ENCODE data around the gene SHROOM3.

SHROOM3 gene

DNA sequence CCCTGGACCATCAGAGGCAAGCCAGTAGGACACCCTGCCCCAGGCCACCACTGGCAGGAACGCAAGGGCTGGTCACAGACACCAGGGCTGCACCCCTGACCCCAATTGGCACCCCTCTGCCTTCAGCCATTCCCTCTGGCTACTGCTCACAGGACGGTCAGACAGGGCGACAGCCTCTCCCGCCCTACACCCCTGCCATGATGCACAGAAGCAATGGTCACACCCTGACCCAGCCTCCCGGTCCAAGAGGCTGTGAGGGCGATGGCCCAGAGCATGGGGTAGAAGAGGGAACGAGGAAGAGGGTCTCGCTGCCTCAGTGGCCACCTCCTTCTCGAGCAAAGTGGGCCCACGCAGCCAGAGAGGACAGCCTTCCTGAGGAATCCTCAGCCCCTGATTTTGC is 319.4 kb downstream of the SHROOM3 start:
- TF ChIP-seq POLR2AphosphoS5 (IDR thresholded peaks at IDR 0.05; ENCODE audit: low read depth, low read length) (no peak), SIN3A (IDR thresholded peaks at IDR 0.05; ENCODE audit: borderline replicate concordance, insufficient read depth, low read length) (no peak), FOXP2 (optimal IDR thresholded peaks at IDR 0.05; ENCODE audit: borderline replicate concordance, extremely low read depth, extremely low read length, insufficient read depth) (no peak), TAF1 (IDR thresholded peaks at IDR 0.05; ENCODE audit: borderline replicate concordance, insufficient read depth, low read length) (no peak)
- TF ChIP-seq, protein P1, sequence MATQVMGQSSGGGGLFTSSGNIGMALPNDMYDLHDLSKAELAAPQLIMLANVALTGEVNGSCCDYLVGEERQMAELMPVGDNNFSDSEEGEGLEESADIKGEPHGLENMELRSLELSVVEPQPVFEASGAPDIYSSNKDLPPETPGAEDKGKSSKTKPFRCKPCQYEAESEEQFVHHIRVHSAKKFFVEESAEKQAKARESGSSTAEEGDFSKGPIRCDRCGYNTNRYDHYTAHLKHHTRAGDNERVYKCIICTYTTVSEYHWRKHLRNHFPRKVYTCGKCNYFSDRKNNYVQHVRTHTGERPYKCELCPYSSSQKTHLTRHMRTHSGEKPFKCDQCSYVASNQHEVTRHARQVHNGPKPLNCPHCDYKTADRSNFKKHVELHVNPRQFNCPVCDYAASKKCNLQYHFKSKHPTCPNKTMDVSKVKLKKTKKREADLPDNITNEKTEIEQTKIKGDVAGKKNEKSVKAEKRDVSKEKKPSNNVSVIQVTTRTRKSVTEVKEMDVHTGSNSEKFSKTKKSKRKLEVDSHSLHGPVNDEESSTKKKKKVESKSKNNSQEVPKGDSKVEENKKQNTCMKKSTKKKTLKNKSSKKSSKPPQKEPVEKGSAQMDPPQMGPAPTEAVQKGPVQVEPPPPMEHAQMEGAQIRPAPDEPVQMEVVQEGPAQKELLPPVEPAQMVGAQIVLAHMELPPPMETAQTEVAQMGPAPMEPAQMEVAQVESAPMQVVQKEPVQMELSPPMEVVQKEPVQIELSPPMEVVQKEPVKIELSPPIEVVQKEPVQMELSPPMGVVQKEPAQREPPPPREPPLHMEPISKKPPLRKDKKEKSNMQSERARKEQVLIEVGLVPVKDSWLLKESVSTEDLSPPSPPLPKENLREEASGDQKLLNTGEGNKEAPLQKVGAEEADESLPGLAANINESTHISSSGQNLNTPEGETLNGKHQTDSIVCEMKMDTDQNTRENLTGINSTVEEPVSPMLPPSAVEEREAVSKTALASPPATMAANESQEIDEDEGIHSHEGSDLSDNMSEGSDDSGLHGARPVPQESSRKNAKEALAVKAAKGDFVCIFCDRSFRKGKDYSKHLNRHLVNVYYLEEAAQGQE (IDR thresholded peaks at IDR 0.05; ENCODE audit: insufficient read depth in 1 of 2, low read depth in 2 of 2, low read length in 2 of 2): no peak

DNA sequence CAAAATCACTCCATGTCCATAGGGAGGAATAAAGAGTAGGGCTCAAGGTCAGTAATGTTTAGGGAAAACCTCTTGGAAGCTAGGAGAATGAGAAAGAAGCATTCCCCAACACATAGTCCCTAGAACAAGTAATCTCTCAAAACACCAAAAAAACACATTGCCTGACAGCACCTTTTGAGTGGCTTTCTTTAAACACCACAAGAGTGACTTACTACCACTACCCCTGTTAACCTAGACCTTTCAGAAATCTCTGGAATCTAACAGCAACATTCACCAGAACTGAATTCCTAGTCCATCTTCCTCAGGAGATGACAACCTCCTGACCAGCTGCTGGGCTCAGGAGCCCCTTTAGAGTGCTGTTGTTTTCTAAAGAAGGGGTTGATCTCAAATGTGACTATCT is 320.7 kb downstream of the SHROOM3 start:
- TF ChIP-seq FOXP2 (optimal IDR thresholded peaks at IDR 0.05; ENCODE audit: borderline replicate concordance, extremely low read depth, extremely low read length, insufficient read depth): no peak
- no peak for TF ChIP-seq TAF1 (IDR thresholded peaks at IDR 0.05; ENCODE audit: borderline replicate concordance, insufficient read depth, low read length)
- no peak for TF ChIP-seq POLR2AphosphoS5 (IDR thresholded peaks at IDR 0.05; ENCODE audit: low read depth, low read length)

DNA sequence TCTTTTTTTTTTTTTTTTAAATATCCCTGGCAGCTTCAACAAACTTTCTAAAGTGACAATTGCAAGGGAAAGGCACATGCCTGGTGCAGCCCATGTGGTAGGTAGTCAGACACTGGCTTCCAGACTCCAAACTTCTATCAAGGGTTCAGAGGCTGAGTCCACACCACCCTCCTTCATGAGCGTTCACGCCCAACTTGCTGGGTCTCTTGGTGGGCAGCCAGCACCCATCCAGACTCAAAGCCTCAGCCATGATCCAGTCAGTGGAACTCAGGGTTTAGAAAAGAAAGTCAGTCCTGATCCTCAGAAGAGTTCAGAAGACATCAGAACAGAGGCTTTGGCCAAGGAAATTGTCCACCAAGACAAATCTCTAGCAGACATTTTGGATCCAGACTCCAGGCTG is 321.4 kb downstream of the SHROOM3 start:
- TF ChIP-seq FOXP2 (optimal IDR thresholded peaks at IDR 0.05; ENCODE audit: borderline replicate concordance, extremely low read depth, extremely low read length, insufficient read depth) (no peak), TAF1 (IDR thresholded peaks at IDR 0.05; ENCODE audit: borderline replicate concordance, insufficient read depth, low read length) (no peak), SIN3A (IDR thresholded peaks at IDR 0.05; ENCODE audit: borderline replicate concordance, insufficient read depth, low read length) (no peak), POLR2AphosphoS5 (IDR thresholded peaks at IDR 0.05; ENCODE audit: low read depth, low read length) (no peak)
- TF ChIP-seq, protein P1 (IDR thresholded peaks at IDR 0.05; ENCODE audit: insufficient read depth in 1 of 2, low read depth in 2 of 2, low read length in 2 of 2): no peak

DNA sequence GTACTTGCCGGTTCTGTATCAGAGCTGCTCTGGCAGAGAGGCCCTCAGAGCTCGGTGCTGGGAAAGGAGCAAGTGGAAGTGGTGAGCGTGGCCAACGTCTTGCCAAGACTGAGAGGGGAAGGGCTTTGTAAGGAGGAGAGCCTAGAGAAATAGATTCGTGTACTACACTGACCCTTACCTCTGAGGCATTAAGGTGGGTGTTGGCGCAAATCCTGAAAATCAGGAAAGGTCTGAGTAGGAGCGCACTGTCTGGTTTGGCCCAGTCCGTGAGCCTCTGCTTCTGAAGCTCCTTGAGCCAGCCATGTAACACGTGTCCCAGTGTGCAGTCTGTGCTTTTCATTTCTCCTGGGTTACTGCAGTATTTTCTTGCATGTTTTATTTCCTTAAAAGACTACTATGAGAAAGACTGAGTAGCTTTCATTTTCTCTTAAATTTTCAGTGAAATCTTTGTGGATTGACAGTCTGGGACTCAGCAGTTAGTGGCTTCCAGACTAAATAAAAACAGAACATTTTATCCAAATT is 322.4 kb downstream of the SHROOM3 start:
- TF ChIP-seq SIN3A (IDR thresholded peaks at IDR 0.05; ENCODE audit: borderline replicate concordance, insufficient read depth, low read length) (no peak), TAF1 (IDR thresholded peaks at IDR 0.05; ENCODE audit: borderline replicate concordance, insufficient read depth, low read length) (no peak)

DNA sequence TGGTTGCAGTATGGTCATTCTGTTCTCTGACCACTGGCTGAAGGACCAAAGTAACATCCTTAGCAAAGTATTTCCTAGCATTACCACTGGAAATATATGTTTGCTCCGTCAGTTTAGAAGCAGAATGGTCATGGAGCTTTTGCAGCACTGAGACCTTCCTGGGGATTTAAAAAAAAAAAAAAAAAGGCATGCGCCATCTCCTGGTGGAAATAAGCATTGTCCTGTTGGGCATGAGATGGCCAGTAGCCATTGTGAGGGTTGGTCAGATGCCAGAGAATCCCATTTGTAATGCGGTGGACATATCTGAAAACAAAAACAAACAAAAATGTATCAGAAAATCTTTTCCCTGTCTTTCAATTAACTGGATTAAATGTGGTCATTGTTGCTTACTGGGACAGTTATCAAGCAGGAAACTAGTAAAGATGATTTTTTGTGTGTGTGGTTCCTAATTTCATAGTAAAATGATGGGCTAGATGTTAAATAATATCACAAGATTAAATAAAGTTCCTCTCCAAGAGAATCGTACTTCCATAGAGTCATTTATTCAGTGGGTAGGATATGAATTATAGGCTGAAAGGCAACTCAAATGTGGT is 323.4 kb downstream of the SHROOM3 start:
- TF ChIP-seq FOXP2 (optimal IDR thresholded peaks at IDR 0.05; ENCODE audit: borderline replicate concordance, extremely low read depth, extremely low read length, insufficient read depth) (no peak), SIN3A (IDR thresholded peaks at IDR 0.05; ENCODE audit: borderline replicate concordance, insufficient read depth, low read length) (no peak)
- TF ChIP-seq, protein P1 (IDR thresholded peaks at IDR 0.05; ENCODE audit: insufficient read depth in 1 of 2, low read depth in 2 of 2, low read length in 2 of 2): no peak

DNA sequence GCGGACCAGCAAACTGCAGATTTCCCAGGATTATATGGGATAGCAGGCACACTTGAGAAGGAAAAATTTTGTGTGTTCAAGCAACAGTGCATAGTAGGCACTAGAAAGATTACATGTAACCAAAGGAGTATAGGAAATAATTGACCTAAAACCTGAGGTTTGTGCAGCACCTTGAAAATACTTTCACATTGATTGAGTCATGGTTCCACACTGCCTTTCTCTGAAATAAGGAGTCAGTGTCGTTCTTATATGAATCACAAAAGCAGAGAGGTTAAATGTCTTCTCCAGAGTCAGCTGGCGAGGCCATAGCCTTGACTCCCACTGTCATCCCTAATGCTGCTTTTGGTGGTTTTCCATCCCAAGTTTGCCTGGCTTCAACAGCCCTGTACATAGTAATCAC is 324.0 kb downstream of the SHROOM3 start:
- no peak for TF ChIP-seq TAF1 (IDR thresholded peaks at IDR 0.05; ENCODE audit: borderline replicate concordance, insufficient read depth, low read length)
- TF ChIP-seq POLR2AphosphoS5 (IDR thresholded peaks at IDR 0.05; ENCODE audit: low read depth, low read length): no peak

DNA sequence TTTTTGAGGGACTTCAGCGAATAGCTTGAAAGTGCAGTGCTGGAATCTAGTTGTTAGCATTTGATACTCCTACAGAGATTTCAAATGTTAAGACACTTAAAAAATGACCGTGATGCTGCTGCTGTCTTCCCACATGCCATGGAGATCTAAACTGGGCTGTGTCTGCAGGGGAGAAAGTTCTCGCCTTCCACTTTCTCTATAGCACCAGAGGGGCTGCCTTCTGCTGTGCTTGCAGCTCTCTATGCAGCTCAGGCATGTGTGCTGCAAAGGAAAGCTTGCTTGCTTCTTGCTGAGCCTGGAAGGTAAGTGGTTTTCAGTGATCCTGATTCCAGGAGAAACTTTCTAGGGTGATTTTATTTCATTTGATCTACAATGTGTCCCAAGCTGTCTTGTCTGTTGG is 325.2 kb downstream of the SHROOM3 start:
- no peak for TF ChIP-seq POLR2AphosphoS5 (IDR thresholded peaks at IDR 0.05; ENCODE audit: low read depth, low read length)
- no peak for TF ChIP-seq FOXP2 (optimal IDR thresholded peaks at IDR 0.05; ENCODE audit: borderline replicate concordance, extremely low read depth, extremely low read length, insufficient read depth)
- no peak for TF ChIP-seq TAF1 (IDR thresholded peaks at IDR 0.05; ENCODE audit: borderline replicate concordance, insufficient read depth, low read length)
- TF ChIP-seq, protein P1 (IDR thresholded peaks at IDR 0.05; ENCODE audit: insufficient read depth in 1 of 2, low read depth in 2 of 2, low read length in 2 of 2): no peak
- TF ChIP-seq SIN3A (IDR thresholded peaks at IDR 0.05; ENCODE audit: borderline replicate concordance, insufficient read depth, low read length): no peak

Data from PFSK-1 (cell line).